GDM1 (cell line): ENCODE results near the gene DOCK7.
"Not testable (repeated sequence)": the region's sequence is repeated elsewhere in the genome, so short reads cannot be mapped to it uniquely, and the experiment has no call there.

Source experiments
- DNase-seq: peaks from one replicate; lab custom pipeline; 2025; lab: John Stamatoyannopoulos, UW

The DOCK7 gene

DNA sequence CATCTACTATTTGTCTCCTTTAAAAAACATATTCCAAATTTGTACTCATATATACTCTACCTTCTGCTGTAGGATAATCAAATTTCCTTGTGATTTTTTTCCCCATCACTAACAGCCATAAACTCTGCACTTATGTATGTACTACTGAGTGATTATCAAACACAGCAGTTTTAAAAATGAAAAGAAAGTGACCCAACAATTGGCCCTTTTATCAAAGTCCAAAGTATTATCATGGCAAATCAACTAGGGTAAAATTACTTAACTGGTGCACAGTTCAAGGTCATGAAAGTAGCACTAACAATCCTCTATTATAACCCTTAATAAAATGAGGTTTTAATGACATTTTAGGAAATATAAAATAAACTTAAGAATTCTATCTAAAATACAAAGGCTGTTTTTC, 79.3 kb downstream of the DOCK7 start:
- DNase-seq = no peak

DNA sequence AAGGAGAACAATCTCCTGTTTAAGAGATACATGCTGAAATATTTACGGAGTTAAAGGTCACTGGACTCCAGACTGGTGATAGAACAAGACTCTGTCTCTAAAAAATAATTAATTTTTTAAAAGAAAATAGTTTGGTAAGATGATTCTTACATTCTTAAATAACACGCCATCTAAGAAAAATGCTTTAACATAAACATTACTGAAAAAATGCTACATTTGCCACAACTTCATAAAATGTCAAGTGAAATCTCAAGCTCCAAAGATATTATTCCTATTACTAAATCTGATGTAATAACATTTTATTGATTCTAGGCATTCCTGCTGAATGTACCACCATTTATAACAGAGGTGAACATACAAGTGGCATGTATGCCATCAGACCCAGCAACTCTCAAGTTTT, 86.7 kb downstream of the DOCK7 start:
- no peak for DNase-seq

DNA sequence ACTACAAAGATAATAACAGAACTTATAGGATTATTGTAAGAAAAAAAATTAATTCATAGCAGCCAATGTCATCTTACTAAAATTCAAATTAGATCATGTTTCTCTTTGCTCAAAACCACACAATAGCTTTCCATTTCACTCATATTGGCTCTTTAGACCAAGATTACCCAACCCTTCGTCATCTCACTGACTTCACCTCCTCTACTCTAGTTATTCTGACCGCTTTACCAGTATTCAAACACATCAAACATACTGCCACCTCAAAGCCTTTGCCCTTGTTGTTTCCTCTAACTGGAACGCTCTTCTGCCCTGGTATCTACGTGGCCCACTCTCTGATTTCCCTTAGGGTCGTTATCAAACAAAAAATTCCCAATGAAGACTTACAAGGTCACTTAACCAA, 89.1 kb downstream of the DOCK7 start:
- DNase-seq = no peak

DNA sequence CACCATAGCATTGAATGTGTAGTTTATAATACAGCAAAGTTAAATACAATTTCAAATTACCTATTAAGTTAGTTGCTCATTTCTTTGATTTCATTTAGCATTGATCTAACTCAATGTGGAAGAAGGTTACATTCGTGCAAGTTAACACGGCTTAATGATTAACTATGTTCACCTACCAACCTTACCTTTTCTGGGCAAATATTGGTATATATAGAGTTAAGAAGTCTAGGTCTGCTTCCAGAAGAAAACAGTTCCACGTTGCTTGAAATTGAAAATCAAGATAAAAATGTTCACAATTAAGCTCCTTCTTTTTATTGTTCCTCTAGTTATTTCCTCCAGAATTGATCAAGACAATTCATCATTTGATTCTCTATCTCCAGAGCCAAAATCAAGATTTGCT, 90.9 kb downstream of the DOCK7 start, which contains the start of gene ANGPTL3:
Gene ANGPTL3, plus strand, starts transcription at position 240 of the 400 bp plus-strand sequence. Its CDS starts 47 bp downstream, at position 287.
- no peak for DNase-seq

DNA sequence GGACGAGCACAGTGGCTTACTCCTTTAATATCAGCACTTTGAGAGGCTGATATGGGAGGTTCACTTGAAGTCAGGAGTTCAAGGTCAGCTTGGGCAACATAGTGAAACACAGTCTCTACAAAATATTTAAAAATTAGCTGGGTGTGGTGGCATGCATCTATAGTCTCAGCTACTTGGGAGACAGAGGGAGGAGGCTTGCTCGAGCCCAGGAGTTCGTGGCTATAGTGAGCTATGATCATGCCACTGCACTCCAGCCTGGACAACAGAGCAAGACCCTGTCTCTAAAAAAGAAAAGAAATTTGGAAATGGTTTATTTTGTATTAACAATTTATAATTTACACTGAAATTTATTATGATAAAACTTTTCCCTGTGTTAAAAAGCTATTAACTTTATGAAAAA, 92.5 kb downstream of the DOCK7 start:
- DNase-seq = no peak

DNA sequence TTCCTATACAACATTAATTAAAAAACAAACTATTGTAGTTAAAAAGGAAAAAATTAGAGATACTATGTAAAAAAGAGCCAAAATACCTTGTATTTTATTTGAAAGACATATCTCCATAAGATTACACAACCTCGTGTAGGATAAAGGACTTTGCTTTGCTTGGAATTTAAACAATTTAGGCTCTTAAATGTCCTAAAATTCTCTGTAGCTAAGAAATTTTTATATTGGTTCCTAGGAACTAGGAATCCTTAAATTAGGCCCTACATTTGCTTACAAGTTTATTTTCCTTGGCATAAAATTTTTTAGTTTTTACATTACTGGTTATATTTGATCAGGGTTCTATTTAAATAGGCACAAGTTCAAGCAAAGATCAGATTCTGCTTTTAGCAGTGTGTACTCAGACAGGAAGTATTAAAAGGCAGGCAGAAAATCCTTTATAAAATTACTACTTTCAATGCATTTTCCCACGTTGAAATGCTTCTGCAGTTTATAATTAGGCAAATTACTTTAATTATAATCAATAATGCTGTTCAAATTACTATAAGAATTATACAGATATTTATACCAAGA, 94.3 kb downstream of the DOCK7 start:
- DNase-seq = no peak

DNA sequence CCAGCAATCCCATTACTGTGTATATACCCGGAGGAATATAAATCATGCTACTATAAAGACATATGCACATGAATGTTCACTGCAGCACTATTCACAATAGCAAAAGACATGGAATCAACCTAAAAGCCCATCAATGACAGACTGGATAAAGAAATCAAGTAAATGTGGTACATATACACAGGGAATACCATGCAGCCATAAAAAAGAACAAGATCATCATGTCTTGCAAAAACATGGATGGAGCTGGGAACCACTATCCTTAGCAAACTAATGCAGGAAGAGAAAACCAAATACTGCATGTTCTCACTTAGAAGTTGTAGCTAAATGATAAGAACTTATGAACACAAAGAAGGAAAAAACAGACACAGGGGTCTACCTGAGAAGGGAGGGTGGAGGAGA, 97.2 kb downstream of the DOCK7 start:
- no peak for DNase-seq

DNA sequence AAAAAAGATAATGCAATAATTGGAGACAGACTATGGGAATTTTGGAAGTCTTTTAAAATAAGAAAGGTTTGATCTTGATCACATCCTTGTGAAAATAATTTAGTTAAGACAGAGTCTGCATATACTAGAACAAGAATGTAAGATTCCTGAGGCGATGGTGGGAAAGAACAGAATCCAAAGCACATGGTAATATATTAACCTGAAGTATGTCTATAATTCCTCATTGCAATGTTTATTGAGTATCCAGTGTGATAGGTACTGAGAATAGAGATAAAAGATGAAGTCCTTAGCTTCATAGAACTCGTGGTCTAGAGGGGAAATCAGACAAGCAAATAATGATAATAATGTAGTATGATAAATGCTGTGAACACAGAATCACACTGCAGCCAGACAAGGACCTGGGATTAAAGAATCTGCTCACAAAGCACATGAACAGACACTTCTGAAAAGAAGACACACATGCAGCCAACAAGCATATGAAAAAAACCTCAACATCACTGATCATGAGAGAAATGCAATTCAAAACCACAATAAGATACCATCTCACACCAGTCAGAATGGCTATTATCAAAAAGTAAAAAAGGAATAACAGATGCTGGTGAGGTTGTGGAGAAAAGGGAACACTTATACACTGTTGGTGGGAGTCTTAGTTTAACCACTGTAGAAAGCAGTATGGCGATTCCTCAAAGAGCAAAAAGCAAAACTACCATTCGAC, 97.8 kb downstream of the DOCK7 start:
- DNase-seq = no peak

DNA sequence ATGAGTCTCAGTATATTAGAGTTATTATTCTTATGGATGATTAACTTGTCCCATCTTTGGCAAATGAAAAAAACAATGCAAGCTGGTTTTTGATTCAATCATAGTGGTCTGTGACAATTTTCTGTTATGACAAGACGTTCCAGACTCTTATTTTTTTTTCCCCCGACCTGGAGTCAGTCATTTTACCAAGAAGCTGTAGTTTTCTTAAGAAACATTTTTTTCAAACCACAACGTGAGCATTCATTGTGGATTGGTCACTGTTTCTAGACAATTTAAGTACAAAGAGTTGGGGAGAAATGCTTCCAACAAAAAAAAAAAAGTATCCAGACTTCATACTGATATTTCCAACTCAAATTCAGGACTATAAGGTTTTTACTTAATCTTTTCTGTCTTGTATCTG, 98.9 kb downstream of the DOCK7 start:
- no peak for DNase-seq

DNA sequence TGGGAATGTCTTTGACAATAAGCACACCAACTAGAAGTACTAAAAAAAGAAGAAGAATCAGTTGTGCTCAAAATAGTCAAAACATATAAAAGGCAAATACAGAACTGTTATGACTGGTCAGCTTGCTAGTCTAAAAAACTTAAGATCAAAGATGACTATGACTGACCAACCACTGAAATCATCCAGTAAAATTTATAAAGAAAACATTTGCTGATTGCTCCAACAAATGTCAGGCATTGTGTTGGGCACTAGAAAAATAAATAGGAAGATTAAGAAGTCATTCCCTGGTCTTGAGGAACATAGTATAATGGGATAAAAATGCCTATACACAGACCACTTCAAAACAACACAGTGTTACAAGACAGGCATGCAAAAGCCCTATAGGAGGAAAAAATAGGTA, 100.2 kb downstream of the DOCK7 start:
- no peak for DNase-seq

DNA sequence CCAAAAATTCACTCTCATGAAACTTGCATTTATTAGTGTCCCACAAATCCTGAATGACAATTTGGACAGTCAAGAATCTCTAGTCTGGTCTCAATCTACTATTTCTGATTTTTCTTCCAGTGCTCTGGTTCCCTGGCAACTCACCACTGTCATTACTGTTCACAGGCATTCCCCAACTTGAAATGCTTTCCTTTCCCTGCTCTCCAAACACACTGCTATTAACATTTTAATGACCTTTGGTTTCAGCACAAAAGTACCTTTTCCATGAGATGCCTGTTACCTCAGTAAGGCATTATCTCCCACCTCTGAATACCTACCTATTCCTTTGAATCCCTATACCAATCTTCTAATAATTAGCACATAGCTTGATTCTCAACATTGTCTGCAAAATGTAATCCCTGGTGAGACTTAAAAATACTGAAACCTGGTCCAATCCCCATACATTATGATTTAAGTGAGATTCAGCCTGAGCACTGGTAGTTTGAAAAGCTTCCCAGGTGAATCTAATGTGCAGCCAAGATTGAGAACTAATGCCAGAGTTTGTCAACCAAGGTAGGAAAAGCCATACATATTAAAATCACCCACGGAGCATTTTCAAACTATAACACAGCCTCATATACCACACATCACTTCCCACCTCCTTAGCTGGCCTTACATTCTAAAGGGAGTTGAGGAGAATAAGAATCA, 102.6 kb downstream of the DOCK7 start:
- DNase-seq = no peak

DNA sequence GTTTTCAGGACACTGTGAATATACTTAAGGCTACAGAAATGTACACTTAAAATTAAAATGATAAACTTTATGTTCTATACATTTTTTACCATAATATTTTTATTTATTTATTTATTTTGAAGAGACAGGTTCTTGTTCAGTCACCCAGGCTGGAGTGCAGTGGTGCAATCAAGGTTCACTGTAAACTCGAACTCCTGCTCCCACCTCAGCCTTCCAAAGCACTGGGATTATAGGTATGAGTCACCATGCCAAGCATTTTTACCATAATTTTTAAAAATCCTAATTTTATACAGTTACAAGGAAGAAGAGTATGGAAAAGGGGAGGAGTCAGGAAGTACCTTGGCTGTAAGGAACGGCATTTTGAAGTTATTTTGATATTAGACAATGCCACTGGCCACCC, 114.5 kb downstream of the DOCK7 start:
- no peak for DNase-seq

DNA sequence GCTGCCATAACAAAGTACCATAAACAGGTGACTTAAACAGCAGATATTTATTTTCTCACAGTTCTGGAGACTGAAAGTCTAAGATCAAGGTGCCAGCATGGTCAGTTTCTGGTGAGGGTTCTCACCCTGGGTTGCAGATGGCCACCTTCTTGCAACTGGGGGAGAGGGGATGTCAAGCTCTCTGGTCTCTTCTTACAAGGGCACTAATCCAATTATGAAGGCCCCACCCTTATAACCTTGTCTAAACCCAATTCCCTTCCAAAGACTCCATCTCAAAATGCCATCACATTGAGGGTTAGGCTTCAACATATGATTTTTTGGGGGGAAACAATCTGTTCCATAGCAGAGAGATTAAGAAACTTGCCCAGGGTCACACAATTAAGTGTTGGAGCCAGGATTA, 115.7 kb downstream of the DOCK7 start:
- no peak for DNase-seq

DNA sequence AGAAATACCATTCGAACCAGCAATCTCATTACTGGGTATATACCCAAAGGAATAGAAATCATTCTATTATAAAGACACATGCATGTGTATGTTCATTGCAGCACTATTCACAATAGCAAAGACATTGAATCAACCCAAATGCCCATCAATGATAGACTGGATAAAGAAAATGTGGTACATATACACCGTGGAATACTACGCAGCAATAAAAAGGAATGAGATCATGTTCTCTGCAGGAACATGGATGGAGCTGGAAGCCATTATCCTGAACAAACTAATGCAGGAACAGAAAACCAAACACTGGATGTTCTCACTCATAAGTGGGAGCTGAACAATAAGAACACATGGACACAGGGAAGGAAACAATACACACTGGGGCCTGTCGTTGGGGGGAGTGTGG, 116.7 kb downstream of the DOCK7 start:
- not testable (repeated sequence) for DNase-seq

DNA sequence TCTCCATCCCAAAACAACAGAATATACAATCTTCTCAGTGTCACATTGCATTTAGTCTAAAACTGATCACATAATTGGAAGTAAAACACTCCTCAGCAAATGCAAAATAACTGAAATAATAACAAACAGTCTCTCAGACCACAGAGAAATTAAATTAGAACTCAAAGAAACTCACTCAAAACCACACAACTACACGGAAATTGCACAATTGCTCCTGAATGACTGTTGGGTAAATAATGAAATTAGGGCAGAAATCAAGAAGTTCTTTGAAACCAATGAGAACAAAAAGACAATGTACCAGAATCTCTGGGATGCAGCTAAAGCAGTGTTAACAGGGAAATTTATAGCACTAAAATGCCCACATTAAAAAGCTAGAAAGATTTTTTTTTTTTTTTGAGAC, 120.3 kb downstream of the DOCK7 start:
- not testable (repeated sequence) for DNase-seq

DNA sequence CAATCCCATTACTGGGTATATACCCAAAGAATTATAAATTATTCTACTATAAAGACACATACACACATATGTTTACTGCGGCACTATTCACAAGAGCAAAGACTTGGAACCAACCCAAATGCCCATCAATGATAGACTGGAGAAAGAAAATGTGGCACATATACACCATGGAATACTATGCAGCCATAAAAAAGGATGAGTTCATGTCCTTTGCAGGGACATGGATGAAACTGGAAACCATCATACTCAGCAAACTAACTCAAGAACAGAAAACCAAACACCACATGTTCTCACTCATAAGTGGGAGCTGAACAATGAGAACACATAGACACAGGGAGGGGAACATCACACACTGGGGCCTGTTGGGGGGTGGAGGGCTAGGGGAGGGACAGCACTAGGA, 121.0 kb downstream of the DOCK7 start:
- DNase-seq = not testable (repeated sequence)

DNA sequence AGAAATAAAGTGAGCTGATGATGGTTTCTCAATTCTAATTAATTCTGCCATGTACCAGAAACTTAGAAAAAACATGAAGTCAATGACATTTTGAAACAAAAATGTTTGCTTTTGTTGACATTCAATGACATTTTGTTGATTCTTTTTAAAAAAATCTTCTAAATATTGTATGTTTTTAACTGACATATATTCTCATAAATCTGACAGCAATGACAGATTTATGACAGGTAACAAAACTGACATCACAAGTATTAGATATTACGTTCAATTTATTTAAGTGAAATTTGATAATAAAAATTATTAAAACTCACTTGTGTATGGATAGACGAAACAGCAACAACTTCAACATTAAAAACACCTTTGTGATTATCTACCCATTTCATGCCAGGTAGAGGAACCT, 126.9 kb downstream of the DOCK7 start:
- DNase-seq = no peak

DNA sequence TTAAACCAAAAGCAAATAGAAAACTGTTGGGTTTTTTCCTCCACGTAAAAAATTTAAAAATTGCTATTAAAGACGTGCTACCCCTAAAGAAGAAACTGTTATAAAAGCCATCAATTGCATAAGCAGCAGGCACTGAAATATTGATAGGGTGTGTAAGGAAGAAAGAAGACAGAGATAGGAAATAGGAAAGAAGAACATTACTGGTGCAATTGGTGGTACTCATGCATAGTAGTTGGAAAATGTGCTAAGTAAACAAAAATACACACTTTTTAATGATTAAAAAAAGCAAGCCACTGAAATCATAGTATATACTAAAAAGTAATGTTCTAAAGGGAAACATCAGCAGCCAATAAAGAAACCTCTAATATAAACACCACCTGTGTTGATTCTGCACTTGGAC, 143.6 kb downstream of the DOCK7 start:
- no peak for DNase-seq

DNA sequence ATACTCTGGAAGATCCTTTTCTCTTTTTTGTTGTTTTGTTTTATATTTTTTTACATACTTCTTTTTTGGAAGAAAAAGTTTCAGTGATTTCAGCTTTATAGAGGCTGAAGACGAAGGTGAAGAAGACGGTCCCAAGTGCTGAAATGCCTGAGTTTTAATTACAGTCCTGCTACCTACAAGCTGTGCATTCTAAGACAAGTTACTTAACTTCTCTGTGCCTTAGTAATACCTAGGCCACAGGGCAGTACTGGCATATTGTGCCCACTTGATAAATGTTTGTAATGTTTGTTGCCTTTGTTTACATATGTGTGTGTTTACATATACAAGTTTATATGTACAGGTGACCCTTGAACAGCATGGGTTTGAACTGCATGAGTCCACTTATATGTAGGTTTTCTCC, 147.1 kb downstream of the DOCK7 start:
- DNase-seq = no peak

DNA sequence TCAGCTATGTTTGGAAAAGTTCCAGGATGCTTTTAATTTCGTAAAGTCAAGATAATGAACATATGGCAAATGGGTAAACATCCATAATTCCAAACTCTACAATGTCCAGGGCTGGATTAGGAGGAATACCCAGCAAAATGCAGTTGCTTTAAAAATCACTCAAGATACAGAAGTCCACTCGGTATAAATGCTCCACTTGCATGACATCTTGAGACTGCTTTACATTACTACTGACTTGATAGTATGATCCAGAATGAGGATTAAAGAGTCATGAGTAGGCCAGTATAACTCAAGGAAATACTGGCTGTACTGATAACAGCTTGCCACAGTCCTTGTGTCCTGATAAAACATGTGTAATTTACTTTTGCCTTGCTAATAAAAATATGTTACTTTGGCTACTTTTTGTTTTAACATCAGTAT, 149.1 kb downstream of the DOCK7 start:
- no peak for DNase-seq

DNA sequence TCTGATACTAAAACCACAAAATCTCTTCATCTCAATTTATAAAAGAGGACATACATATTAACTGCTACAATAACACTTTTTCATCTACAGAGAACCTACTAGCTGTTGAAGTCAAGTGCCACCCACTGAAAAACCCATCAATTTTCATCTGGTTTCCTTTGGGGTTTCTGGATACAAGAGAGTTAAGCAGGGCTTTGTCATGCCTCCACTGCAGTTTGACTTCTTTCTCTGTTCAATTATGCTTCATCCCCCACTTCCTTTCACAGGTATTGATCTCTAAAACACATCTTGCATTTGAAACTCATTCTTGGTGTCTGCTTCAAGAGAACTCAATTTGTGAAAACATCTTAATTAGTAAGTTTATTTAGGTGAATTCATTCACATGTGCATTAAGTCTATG, 151.3 kb downstream of the DOCK7 start:
- no peak for DNase-seq

DNA sequence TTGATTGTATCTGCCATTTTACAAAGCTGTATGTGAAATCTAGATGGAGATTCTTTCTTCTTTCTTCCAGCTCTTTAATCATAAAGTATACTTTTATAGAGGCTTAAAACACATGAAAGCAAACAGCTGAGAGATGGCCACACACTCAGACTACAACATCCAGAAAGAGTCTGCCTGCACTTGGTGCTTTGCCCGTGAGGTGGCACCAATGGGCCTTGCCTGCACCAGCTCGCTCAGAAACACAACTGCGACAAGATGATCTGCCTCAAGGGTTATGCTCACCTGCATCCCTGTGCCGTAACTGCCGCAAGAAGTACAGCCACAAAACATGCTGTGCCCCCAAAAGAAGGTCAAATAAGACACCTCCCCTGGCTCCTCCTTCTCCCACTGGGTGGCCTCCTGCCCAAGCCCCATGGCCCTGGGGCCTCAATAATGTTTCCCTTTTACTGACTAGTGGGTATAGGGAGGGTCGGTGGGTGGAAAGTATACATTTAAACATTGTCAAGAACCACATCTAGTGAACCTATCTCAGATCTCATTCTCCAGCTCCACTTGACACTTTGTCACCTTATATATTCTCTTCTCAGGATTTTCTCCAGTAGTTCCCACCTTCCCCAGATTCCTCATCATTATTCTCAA, 157.6 kb downstream of the DOCK7 start:
- DNase-seq = no peak

DNA sequence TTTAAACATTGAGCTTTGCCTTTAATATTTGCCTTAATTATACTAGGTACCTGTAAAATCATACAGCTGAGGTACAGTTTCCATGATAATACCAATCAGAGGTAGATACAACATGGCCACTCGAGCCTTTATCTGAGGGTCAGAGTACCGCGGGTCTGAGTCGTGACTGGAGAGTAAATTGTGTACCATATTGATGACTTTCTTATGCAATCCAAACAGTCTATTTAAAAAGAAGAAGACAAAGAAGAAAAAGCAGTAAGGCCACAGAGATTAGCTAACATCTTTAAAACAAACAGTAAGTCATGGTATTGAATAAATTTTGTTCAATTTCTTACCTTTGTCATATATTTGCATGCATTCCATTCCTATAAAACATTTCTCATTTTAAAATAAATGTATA, 159.0 kb downstream of the DOCK7 start:
- no peak for DNase-seq
